Measurements from ENCODE around the gene USP48. TPM values are rescaled to one million over a fixed set of nuclear protein-coding genes. Genes with fewer than 3 reads are reported as not detected.

The USP48 gene
- total and polyA plus RNA-seq, 10 of the 15 experiments (the other 5 are each of a cell fraction or from before 2014, with no cell fraction given) = 21.2 to 115 (median 75.5) TPM

- peak; percentile 91 for TF ChIP-seq SIN3A (IDR thresholded peaks at IDR 0.05; ENCODE audit: low read depth, low read length)
- no peak for TF ChIP-seq IRF3 (IDR thresholded peaks at IDR 0.05)
- TF ChIP-seq IKZF1 (conservative IDR thresholded peaks at IDR 0.05) = peak; percentile 75
- no peak for TF ChIP-seq TAF1 (IDR thresholded peaks at IDR 0.05; ENCODE audit: borderline replicate concordance, low read depth, low read length)
- no peak for TF ChIP-seq HDAC2 (IDR thresholded peaks at IDR 0.05)
- TF ChIP-seq MEF2A (IDR thresholded peaks at IDR 0.05; ENCODE audit: insufficient read depth, low read depth, low read length) = no peak
- TF ChIP-seq TCF12 (IDR thresholded peaks at IDR 0.05; ENCODE audit: low read depth, low read length) = no peak
- TF ChIP-seq PBX3 (IDR thresholded peaks at IDR 0.05; ENCODE audit: insufficient replicate concordance, low read depth, low read length) = no peak
- peak; percentile 81 for TF ChIP-seq CHD2 (IDR thresholded peaks at IDR 0.05; ENCODE audit: borderline replicate concordance, low read depth, low read length)
- TF ChIP-seq SMC3 (IDR thresholded peaks at IDR 0.05; ENCODE audit: borderline replicate concordance, low read length) = peak; percentile 45; the same call in 1 of the 2 replicates
- no peak; the same call in 1 of the 2 replicates for TF ChIP-seq ZBTB40 (IDR thresholded peaks at IDR 0.05; ENCODE audit: borderline replicate concordance)
- TF ChIP-seq RB1 (IDR thresholded peaks at IDR 0.05; ENCODE audit: borderline replicate concordance) = peak; percentile 81; the same call in 1 of the 2 replicates
- TF ChIP-seq RUNX3 (IDR thresholded peaks at IDR 0.05; ENCODE audit: low read length) = peak; percentile 30; the same call in 1 of the 2 replicates
- peak; percentile 25; the same call in 1 of the 2 replicates for TF ChIP-seq HCFC1 (IDR thresholded peaks at IDR 0.05; ENCODE audit: low read length)
- no peak for TF ChIP-seq RELB (IDR thresholded peaks at IDR 0.05; ENCODE audit: low read depth)
- TF ChIP-seq MYC (IDR thresholded peaks at IDR 0.05; ENCODE audit: insufficient read depth, insufficient read length, insufficient replicate concordance, low read length, severe bottlenecking) = no peak
- no peak for TF ChIP-seq POLR2AphosphoS5 (IDR thresholded peaks at IDR 0.05; ENCODE audit: low read length)
- no peak for TF ChIP-seq STAT3 (IDR thresholded peaks at IDR 0.05; ENCODE audit: low read depth, low read length)
- no peak for TF ChIP-seq TCF7 (IDR thresholded peaks at IDR 0.05; ENCODE audit: borderline replicate concordance)
- TF ChIP-seq CBX5 (IDR thresholded peaks at IDR 0.05; ENCODE audit: low read depth) = no peak
- no peak for TF ChIP-seq GABPA (IDR thresholded peaks at IDR 0.05; ENCODE audit: low read depth)
- no peak for TF ChIP-seq SUPT20H (IDR thresholded peaks at IDR 0.05; ENCODE audit: borderline replicate concordance, control insufficient read depth, low read depth, low read length)
Measured at GRCh38 chr1:21659099-21659923, 123.6 kb downstream of the USP48 start (continued).

Data from GM12878 (cell line).